HG02678 (cell line): ENCODE data around the gene CDH4.
"Not testable (repeated sequence)": the region's sequence is repeated elsewhere in the genome, so short reads cannot be mapped to it uniquely, and the experiment has no call there.

Experiments
- ATAC-seq: cut with Tn5 transposase; IDR thresholded peaks from one replicate; pipeline ENCODE4 v1.9.1; 2021; ENCODE audit warnings: mild to moderate bottlenecking, moderate library complexity; ENCODE audit not compliant: unreplicated experiment

The CDH4 gene

DNA sequence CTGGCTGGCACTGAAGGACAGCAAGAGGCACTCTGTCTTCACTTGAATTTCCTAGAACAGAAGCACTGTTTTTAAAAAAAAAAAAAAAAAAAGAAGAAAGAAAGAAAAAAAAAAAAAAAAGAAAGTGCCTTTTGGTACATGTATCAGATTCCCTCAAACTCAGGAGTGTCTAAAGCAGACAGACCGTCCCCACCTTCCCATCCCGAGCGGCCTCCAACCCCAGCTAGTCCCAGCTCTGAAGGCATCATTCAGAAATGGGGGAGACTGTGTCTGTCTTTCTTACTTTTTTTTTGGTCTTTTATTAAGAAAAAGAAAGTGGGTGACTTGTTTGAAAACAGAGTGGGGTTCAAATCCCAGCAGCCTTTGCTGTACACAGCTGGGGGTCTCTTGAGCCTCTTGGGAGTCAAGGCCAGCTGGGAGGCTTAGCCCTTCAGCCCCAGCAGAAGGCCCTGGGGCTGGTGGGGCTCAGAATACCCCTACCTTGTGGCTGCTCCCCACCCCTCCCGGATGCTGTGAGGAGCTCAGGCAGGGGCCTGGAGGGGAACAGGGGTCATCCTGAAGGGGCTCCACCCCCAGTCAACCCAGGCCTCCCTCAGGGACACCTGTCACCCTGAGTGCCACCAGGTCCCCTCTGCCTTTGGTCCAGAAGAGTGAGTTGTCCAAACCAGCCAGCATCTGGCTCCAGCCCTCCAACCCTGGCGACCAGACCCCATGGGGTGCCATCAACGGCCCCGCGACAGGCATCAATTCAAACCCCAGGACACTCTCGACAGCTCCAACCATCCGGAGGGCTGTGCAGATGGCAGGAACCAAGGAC lies 685.3 kb downstream of the CDH4 start:
- ATAC-seq = no peak

DNA sequence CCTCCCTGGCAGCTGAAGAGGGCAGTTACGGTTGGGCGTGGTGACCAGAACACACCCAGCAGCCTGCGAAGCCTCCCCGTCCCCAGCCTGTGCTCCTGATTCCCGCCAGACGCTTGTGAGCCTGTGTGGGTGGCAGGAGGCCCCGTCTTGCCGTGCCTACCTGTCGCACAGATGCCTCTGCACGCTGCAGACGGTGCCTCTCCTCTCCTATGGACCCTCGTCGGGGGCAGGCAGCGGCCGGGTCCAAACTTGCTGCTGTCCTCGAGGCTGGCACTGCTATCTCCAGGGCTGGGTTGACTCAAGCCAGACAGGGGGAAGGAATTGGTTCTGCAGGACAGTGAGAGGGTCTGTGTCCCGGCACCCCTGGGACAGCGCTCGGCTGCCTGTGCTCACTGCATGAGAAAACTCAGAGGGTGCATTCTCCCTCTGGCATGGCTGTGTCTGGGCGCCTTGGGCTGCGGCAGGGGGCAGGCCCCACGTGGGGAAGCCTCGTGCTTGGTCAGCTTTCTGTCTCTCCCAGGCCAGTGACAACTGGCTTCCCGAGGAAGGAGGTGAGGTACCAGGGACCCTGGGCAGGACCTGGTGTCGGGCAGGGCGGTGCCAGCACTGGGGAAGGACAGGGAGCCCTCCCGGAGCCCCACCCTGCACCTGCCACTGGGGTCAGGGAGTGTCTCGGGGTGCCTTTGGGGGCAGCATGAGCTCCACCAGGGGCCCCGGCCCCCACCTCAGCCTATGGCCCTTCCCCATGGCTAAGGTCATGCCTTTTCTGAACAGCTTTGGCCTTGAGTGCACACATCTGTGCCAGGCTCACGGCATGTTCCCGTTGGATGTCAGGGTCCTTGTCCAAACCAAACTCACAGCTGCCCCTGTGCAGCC lies 686.1 kb downstream of the CDH4 start:
- ATAC-seq = no peak

DNA sequence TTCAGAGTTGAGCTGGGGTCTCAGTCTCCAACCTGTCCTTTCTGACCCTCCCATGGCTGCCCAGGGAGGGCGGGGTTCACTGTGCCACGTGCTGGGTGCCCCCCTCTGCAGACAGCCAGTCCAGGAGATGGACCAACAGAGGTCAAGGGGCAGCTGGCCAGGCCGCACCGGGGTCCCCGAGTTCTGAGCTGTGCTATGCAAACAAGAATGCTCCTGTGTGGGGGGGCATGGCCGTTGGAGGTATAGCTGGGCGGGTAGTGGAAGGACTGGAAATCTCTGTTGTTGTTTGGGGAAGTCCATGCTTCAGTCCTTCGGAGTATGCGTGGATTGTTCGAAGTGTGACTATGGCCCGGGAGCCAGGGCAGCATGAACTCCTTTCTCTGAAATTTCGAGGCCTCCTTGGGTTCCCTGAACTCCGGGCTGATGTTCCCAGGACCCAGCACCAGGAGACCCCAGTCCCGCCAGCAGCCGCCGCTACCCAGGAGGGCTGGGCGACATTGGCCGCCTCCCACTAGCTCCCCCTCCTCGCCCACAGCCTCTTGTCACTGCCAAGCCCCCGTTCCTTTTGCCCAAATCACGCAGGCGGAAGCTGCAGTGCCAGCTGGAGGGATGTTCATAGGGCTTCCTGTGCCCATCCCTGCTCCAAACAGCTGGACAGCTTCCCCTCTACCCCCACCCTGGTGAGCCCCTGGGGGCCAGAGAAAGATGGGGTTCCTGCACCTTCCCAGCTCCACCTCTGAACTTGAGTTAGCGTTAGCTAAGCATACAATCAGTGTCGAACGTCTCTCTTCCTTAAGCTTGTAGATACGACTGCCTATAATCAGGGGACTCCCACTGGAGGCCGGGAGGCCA lies 687.0 kb downstream of the CDH4 start:
- no peak for ATAC-seq

DNA sequence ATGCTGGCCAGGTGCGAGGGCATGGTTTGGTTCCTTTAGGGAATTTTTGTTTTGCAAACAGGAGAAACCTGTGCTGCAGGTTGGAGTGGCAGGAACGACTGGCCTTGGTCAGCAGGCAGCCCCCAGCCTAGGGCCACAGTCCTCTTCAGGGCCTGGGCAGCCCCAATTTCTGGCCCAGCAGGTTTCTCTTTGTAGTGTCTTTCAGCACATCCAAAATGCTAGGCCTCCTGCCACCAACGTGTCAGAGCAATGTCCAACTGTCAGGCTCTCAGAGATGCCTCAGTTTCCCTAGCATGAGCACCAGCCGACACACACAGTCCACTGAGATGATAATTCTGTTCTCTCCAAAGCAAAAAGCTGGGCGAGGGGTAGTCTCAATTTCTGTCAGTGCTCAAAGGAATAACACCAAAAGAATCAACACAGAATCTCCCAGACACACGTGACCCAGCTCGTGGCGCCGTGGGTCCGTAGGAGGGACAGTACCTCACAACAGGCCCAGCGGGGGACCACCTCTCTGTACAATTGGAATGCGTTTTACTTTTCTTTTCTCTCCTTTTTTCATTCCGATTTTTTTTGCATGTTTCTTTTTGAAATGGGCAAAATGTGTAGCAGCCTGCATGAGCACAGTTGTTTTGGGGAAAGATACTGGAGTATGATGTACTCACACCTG lies 687.8 kb downstream of the CDH4 start:
- no peak for ATAC-seq

GRCh38 chr20:61940491-61940890 lies 688.4 kb downstream of the CDH4 start:
- ATAC-seq = no peak

- ATAC-seq = no peak
These were observed 689.1 kb downstream of the CDH4 start for GRCh38 chr20:61940976-61941720.

GRCh38 chr20:61941721-61942405 lies 689.8 kb downstream of the CDH4 start:
- no peak for ATAC-seq

DNA sequence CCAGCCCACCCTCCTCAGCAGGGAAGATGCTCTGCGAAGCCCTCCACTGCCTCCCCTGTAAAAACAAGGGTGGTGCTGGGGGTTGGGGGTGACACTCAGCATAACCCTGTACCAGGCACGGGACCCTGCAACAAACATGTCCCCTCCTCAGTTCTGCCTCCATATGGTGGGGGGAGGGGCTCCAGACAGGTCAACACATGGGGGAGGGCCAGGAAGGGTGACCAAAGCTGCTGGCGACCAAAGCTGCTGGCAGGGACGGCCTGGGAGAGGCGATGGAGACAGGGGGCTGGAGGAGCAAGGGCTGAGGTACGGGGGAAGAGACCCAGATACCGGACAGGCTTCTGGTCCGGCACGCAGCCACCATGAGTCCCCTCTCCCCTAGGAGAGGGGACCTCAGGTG lies 690.5 kb downstream of the CDH4 start:
- ATAC-seq = no peak

GRCh38 chr20:61944967-61945366 lies 692.9 kb downstream of the CDH4 start:
- ATAC-seq = not testable (repeated sequence)

- not testable (repeated sequence) for ATAC-seq
These were observed 693.4 kb downstream of the CDH4 start for GRCh38 chr20:61945495-61945894.

DNA sequence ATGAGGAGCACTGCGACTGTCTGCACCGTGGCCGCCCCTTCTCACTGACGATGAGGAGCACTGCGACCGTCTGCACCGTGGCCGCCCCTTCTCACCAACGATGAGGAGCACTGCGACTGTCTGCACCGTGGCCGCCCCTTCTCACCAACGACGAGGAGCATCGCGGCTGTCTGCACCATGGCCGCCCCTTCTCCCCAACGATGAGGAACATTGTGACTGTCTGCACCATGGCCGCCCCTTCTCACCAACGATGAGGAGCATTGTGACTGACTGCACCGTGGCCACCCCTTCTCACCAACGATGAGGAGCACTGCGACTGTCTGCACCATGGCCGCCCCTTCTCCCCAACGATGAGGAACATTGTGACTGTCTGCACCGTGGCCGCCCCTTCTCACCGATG lies 696.0 kb downstream of the CDH4 start:
- not testable (repeated sequence) for ATAC-seq

DNA sequence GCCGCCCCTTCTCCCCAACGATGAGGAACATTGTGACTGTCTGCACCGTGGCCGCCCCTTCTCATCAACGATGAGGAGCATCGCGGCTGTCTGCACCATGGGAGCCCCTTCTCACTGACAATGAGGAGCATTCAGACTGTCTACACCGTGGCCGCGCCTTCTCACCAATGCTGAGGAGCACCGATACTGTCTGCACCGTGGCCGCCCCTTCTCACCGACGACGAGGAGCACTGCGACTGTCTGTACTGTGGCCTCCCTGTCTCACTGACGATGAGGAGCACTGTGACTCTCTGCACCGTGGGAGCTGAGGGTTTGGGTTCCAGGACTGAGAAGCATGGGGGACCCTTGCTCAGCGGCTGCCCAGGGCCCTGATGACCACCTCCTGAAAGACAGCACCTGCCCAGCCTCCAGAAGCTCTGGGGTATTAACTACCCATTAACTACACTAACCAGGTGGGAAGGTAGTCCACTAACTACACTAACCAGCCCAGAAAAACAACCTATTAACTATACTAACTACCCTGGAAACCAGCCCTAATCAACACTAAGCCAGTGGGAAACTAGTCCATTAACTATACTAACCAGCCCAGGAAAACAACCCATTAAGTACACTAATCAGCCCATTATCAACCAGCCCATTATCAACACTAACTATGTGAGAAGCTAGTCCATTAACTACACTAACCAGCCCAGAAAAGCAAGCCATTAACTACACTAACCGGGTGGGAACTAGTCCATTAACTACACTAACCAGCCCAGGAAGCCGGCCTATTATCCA lies 696.7 kb downstream of the CDH4 start:
- ATAC-seq = no peak

DNA sequence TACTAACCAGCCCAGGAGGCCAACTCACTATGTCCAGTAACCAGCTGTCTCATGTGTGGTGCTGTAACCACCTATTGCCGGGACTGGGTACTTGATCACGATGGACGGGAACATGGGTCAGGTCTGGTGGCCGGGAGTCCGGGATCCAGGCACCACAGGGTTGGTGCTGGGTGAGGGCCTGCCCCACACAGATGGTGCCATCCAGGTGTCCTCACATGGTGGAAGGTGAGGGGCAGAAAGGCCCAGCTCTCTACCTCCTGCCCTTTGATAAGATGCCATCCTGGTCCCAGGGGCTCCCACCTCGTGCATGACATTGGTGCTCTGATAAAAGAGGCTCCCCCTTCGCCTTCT lies 697.3 kb downstream of the CDH4 start:
- ATAC-seq = no peak

DNA sequence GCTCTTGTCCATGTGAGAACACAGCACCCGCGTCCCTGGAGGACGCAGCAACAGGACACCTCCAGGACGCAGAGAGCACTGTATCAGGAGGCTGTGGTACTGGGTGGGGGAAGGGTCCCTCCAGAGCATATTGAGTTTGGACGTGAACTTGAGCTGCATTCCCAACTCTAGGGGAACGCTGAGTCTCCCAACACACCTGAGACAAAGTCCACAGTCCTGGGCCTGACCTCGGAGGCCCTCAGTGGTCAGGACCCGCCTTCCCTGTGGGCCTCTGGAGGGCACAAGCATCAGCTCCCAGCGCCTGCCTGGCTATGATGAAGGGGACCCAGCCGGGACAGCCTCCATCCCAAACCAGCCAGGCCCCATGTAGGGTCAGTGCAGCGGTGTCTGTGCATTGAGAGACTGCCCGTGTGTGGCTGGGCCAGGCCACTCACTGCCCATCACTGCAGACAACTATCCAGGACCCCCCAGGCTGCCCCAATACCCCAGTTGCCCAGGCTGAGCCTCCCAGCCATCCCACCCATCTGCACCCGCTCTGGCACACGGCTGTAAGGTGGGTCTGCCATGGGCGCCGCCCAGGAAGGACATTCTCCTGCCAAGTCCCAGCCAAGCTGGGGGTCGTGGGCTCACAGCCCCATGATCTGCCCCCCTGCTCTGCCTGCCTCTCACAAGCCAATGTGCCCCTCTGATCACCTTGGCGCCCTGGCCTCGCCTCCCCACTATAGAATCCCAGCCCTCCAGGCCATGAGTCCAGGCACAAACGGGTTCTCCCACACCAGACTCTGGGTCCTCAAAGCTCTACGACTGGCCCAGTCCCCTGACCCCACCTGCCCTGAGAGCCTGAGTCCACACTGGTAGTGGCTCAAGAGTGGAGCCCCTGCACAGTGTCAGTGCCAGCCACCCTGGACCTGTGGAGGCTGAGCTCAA lies 697.9 kb downstream of the CDH4 start:
- no peak for ATAC-seq

- ATAC-seq = no peak
These were observed 698.6 kb downstream of the CDH4 start for GRCh38 chr20:61950641-61951071.

GRCh38 chr20:61951695-61952533 lies 699.9 kb downstream of the CDH4 start:
- ATAC-seq = no peak
